Immature natural killer cell (primary cell): ENCODE measurements around the gene UPK1B. TPM values are rescaled to one million over a fixed set of nuclear protein-coding genes. Genes with fewer than 3 reads are reported as not detected.
"Not testable (repeated sequence)": the region's sequence is repeated elsewhere in the genome, so short reads cannot be mapped to it uniquely, and the experiment has no call there.

Experiments used
- DNase-seq, 3 donors: peaks; one replicate each; pipeline ENCODE4 v3.0.0; 2022; ENCODE audit warnings: mixed read lengths in 1 of 3
- H3K27ac Mint-ChIP-seq, 6 donors: one replicate each; pipeline ENCODE4 v1.8.0; 2020; ENCODE audit warnings: mixed read lengths in 6 of 6, mild to moderate bottlenecking in 5 of 6, inconsistent platforms in 4 of 6, moderate library complexity in 3 of 6
- H3K27me3 Mint-ChIP-seq, 3 donors: one replicate each; pipeline ENCODE4 v1.8.0; 2020 to 2021; ENCODE audit warnings: low read depth in 3 of 3, mild to moderate bottlenecking in 3 of 3, mixed read lengths in 3 of 3, moderate library complexity in 3 of 3, inconsistent platforms in 1 of 3
- H3K36me3 Mint-ChIP-seq, 3 donors: one replicate each; pipeline ENCODE4 v1.8.0; 2020; ENCODE audit warnings: mixed read lengths in 3 of 3, inconsistent platforms in 2 of 3, mild to moderate bottlenecking in 2 of 3
- H3K4me1 Mint-ChIP-seq, 2 donors: one replicate each; pipeline ENCODE4 v1.8.0; 2020; ENCODE audit warnings: inconsistent platforms in 2 of 2, mild to moderate bottlenecking in 2 of 2, mixed read lengths in 2 of 2, moderate library complexity in 1 of 2
- H3K4me3 Mint-ChIP-seq, 5 donors: one replicate each; pipeline ENCODE4 v1.8.0; 2020; ENCODE audit warnings: mild to moderate bottlenecking in 5 of 5, mixed read lengths in 5 of 5, inconsistent platforms in 3 of 5, moderate library complexity in 3 of 5
- H3K9me3 Mint-ChIP-seq, 6 donors: one replicate each; pipeline ENCODE4 v1.8.0; 2020; ENCODE audit warnings: mild to moderate bottlenecking in 6 of 6, mixed read lengths in 6 of 6, inconsistent platforms in 4 of 6, moderate library complexity in 3 of 6
- polyA plus RNA-seq, 3 donors: library from polyadenylated mRNA; unstranded; fragments of 300-500 nt; fragmentation: Illumina TruSeq; gene quantifications; one replicate each; pipeline ENCODE4 v1.2.3, GENCODE V29; 2021

The UPK1B gene
- polyA plus RNA-seq, 3 donors from 2014 or later: not detected

DNA sequence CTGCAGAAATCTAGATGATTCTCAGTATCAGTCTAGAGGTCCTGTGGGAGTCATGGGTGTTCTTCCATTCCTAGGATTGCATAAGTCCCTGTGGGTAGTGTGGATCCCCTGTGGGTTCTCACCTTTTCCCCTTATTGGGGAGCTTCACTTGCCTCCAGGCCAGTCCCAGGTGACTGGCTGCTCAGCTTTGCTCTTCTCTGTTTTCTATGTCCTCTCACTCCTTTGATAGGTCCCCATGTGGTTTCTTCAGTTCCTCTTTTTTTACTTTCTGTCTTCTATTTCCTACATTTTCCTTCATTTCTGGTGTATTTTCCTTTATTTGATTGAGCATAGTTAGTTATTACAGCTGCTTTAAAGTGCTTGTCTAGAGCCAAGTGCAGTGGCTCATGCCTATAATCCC, 16.5 kb upstream of the UPK1B start:
- Mint-ChIP-seq H3K4me1 (no peaks in the 10 kb centered on the region), H3K27me3 (peaks cover 2 to 18% (median 16%) of the 10 kb centered on the region in 3 donors), H3K36me3 (peaks cover 0 to 4% (median 0%) of the 10 kb centered on the region in 3 donors), H3K9me3 (peaks cover 6 to 22% (median 14%) of the 10 kb centered on the region in 6 donors), H3K4me3 (no peak overlapping the region), H3K27ac (no peak overlapping the region)
- no peak for DNase-seq

- no peaks in the 10 kb centered on the region for H3K4me1 Mint-ChIP-seq
- peaks cover 6 to 22% (median 13%) of the 10 kb centered on the region in 6 donors for H3K9me3 Mint-ChIP-seq
- H3K36me3 Mint-ChIP-seq: peaks cover 3 to 5% (median 4%) of the 10 kb centered on the region in 3 donors
- no peak for DNase-seq
- H3K27me3 Mint-ChIP-seq: peaks cover 2 to 18% (median 13%) of the 10 kb centered on the region in 3 donors
- peak overlapping the region in 1 of 6 donors; percentile 18 for H3K27ac Mint-ChIP-seq
- no peak overlapping the region for H3K4me3 Mint-ChIP-seq
These were observed 15.4 kb upstream of the UPK1B start for GRCh38 chr3:119157971-119158370.

GRCh38 chr3:119160361-119160760, 13.0 kb upstream of the UPK1B start:
- Mint-ChIP-seq H3K9me3 (peaks cover 0 to 7% (median 3%) of the 10 kb centered on the region in 6 donors), H3K27ac (no peak overlapping the region), H3K4me1 (no peaks in the 10 kb centered on the region), H3K27me3 (peaks cover 0 to 12% (median 2%) of the 10 kb centered on the region in 3 donors), H3K4me3 (no peak overlapping the region), H3K36me3 (peaks cover 3 to 5% (median 4%) of the 10 kb centered on the region in 3 donors)
- DNase-seq: no peak

GRCh38 chr3:119160815-119161214, 12.6 kb upstream of the UPK1B start:
- no peak overlapping the region for H3K4me3 Mint-ChIP-seq
- peaks cover 0 to 12% (median 2%) of the 10 kb centered on the region in 3 donors for H3K27me3 Mint-ChIP-seq
- no peak for DNase-seq
- no peaks in the 10 kb centered on the region for H3K4me1 Mint-ChIP-seq
- H3K27ac Mint-ChIP-seq: no peak overlapping the region
- H3K36me3 Mint-ChIP-seq: peaks cover 4 to 7% (median 5%) of the 10 kb centered on the region in 3 donors
- peaks cover 0 to 6% (median 3%) of the 10 kb centered on the region in 6 donors for H3K9me3 Mint-ChIP-seq

DNA sequence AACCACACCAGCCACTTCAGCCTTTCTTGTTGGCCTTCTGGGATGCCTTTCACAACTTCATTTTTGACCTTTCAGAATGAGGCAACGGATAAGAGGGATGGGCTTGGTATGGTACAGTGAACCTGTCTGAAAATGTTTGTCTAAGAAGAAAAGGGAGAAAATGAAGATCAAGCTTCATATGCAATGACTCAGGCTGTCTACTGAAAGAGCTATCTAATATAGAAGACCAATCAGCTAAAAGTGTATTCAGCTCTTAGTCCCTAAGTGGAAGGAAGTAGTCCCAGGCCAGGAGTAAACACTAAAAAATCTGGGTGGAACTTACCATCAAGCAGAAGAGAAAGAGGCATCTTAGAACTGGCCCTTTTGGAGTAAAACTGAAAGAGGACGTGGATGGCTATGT, 12.2 kb upstream of the UPK1B start:
- Mint-ChIP-seq H3K36me3 (peaks cover 4 to 7% (median 5%) of the 10 kb centered on the region in 3 donors), H3K27ac (no peak overlapping the region), H3K4me3 (no peak overlapping the region), H3K4me1 (no peaks in the 10 kb centered on the region), H3K9me3 (peaks cover 0 to 6% (median 3%) of the 10 kb centered on the region in 6 donors), H3K27me3 (peaks cover 0 to 12% (median 2%) of the 10 kb centered on the region in 3 donors)
- DNase-seq: no peak

DNA sequence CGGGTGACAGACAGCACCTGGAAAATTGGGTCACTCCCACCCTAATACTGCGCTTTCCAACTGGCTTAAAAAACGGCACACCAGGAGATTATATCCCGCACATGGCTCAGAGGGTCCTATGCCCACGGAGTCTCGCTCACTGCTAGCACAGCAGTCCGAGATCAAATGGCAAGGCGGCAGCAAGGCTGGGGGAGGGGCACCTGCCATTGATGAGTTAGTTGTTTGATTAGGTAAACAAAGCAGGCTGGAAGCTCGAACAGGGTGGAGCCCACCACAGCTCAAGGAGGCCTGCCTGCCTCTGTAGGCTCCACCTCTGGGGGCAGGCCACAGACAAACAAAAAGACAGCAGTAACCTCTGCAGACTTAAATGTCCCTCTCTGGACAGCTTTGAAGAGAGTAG, 8.7 kb upstream of the UPK1B start:
- H3K27ac Mint-ChIP-seq, H3K36me3 Mint-ChIP-seq, H3K4me1 Mint-ChIP-seq, DNase-seq, H3K4me3 Mint-ChIP-seq, H3K9me3 Mint-ChIP-seq, H3K27me3 Mint-ChIP-seq: not testable (repeated sequence)

- Mint-ChIP-seq H3K4me1 (peaks cover 0 to 1% of the 10 kb centered on the region in 2 donors), H3K9me3 (no peaks in the 10 kb centered on the region), H3K27ac (no peak overlapping the region), H3K36me3 (peaks cover 0 to under 1% (median 0%) of the 10 kb centered on the region in 3 donors), H3K27me3 (peaks cover 0 to 2% (median 0%) of the 10 kb centered on the region in 3 donors), H3K4me3 (no peak overlapping the region)
- no peak for DNase-seq
These were observed 2.6 kb upstream of the UPK1B start for GRCh38 chr3:119170821-119171220.

- Mint-ChIP-seq H3K4me1 (no peaks in the 10 kb centered on the region), H3K9me3 (no peaks in the 10 kb centered on the region), H3K36me3 (no peaks in the 10 kb centered on the region), H3K27ac (peak overlapping the region in 1 of 6 donors; percentile 43), H3K4me3 (no peak overlapping the region), H3K27me3 (peaks cover 0 to 2% (median 0%) of the 10 kb centered on the region in 3 donors)
- DNase-seq: no peak
These were observed 2.7 kb downstream of the UPK1B start for GRCh38 chr3:119175872-119176756.

DNA sequence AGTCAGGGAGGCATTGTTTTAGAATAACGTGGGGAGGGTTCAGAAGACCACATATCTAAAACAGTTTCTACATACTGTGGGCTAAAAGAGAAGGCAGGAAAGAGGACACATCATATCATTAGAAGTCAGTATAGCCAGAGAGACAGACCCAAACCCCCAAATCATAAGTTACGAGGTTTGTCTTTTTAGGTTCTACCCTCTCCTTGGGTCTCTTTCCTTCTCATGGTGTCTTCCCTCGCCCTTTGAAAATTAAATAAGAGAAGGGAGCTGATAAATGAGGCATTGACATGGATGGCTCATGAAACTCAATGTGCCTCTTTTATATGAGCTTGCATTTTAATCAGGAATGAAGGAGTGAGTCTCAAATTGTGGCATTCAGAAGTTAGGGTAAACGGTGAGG, 3.4 kb downstream of the UPK1B start:
- H3K9me3 Mint-ChIP-seq: no peaks in the 10 kb centered on the region
- H3K27me3 Mint-ChIP-seq: peaks cover 0 to 2% (median 0%) of the 10 kb centered on the region in 3 donors
- H3K27ac Mint-ChIP-seq: no peak overlapping the region
- H3K4me1 Mint-ChIP-seq: no peaks in the 10 kb centered on the region
- DNase-seq: no peak
- H3K4me3 Mint-ChIP-seq: no peak overlapping the region
- H3K36me3 Mint-ChIP-seq: no peaks in the 10 kb centered on the region

DNA sequence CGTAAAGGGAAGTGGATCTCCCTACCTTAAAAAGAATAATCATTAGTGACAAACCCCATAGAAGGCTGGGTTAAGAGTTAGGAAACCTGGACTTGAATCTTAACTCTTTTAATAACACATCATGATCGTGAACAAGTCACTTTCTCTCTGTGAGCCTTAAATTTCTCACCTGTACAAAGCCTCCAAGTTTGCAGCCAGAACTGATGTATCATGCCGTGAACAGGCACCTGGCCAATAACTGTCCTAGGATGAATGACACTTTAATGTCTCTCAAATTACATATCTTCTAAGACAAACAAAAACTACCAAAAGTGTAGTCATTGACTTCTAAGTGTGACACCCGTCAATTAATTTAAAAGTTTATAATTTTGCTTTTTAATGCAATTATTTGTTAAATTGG, 3.9 kb downstream of the UPK1B start:
- peaks cover 0 to 2% (median 0%) of the 10 kb centered on the region in 3 donors for H3K27me3 Mint-ChIP-seq
- no peak overlapping the region for H3K27ac Mint-ChIP-seq
- no peak for DNase-seq
- no peaks in the 10 kb centered on the region for H3K9me3 Mint-ChIP-seq
- H3K36me3 Mint-ChIP-seq: no peaks in the 10 kb centered on the region
- no peaks in the 10 kb centered on the region for H3K4me1 Mint-ChIP-seq
- H3K4me3 Mint-ChIP-seq: no peak overlapping the region

- H3K4me1 Mint-ChIP-seq: no peaks in the 10 kb centered on the region
- no peak overlapping the region for H3K27ac Mint-ChIP-seq
- peaks cover 0 to 2% (median 2%) of the 10 kb centered on the region in 3 donors for H3K27me3 Mint-ChIP-seq
- no peak overlapping the region for H3K4me3 Mint-ChIP-seq
- DNase-seq: no peak
- H3K9me3 Mint-ChIP-seq: no peaks in the 10 kb centered on the region
- no peaks in the 10 kb centered on the region for H3K36me3 Mint-ChIP-seq
These were observed 8.4 kb downstream of the UPK1B start for GRCh38 chr3:119181765-119182164.

GRCh38 chr3:119184111-119184510, 10.7 kb downstream of the UPK1B start:
- no peak for DNase-seq
- Mint-ChIP-seq H3K36me3 (no peaks in the 10 kb centered on the region), H3K9me3 (no peaks in the 10 kb centered on the region), H3K27ac (no peak overlapping the region), H3K27me3 (peaks cover 0 to 2% (median 2%) of the 10 kb centered on the region in 3 donors), H3K4me3 (no peak overlapping the region), H3K4me1 (no peaks in the 10 kb centered on the region)

GRCh38 chr3:119184796-119185570, 11.6 kb downstream of the UPK1B start:
- Mint-ChIP-seq H3K36me3 (no peaks in the 10 kb centered on the region), H3K27ac (no peak overlapping the region), H3K4me3 (no peak overlapping the region), H3K9me3 (no peaks in the 10 kb centered on the region), H3K27me3 (peaks cover 0 to 2% (median 2%) of the 10 kb centered on the region in 3 donors), H3K4me1 (no peaks in the 10 kb centered on the region)
- DNase-seq: no peak

DNA sequence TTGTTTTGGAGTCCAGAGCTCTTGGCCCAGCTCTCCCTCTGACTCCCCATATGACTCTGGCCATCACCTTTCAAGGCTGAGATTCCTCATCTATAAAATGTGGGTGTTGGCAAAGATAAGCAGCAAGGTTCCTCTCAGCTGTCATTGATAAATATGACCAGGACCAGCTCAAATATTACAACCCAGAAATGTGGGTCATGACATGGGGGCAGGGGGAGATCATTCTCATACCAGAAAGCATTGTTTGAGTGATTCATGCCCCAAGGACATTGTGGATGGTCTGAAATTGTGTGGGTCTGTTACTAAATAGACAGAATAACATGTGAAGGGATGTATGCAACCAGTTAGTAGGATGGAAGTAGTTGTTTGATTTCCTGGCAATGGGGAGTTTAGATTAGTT, 13.9 kb downstream of the UPK1B start:
- no peaks in the 10 kb centered on the region for H3K36me3 Mint-ChIP-seq
- no peak overlapping the region for H3K4me3 Mint-ChIP-seq
- peaks cover 0 to 2% (median 0%) of the 10 kb centered on the region in 3 donors for H3K27me3 Mint-ChIP-seq
- H3K27ac Mint-ChIP-seq: no peak overlapping the region
- H3K4me1 Mint-ChIP-seq: no peaks in the 10 kb centered on the region
- no peak for DNase-seq
- H3K9me3 Mint-ChIP-seq: no peaks in the 10 kb centered on the region
